GM13977 (cell line): ENCODE measurements around the gene SLC7A7.

ENCODE experiments used
- DNase-seq: peaks from one replicate; pipeline ENCODE4 v3.0.0; 2012; ENCODE audit warnings: low spot score
- in situ Hi-C: fragments of 300-500 bp; cut with MboI; formaldehyde crosslinking; loops from one replicate; pipeline ENCODE4 v1.12.0; 2022; ENCODE audit warnings: low sequenced_read_pairs, low pct_unique_long_range_greater_than_20kb, mixed read lengths, inconsistent platforms; ENCODE audit not compliant: unreplicated experiment
- TF ChIP-seq, protein P1 (sequence below): IDR thresholded peaks from 2 replicates; pipeline ENCODE4 v1.5.1; 2012; ENCODE audit warnings: mild to moderate bottlenecking, control low read depth; ENCODE audit not compliant: insufficient read depth; ENCODE audit errors: extremely low read depth, missing control alignments

The SLC7A7 gene

GRCh38 chr14:22803687-22803974 lies 11.6 kb downstream of the SLC7A7 start:
- TF ChIP-seq, protein P1, sequence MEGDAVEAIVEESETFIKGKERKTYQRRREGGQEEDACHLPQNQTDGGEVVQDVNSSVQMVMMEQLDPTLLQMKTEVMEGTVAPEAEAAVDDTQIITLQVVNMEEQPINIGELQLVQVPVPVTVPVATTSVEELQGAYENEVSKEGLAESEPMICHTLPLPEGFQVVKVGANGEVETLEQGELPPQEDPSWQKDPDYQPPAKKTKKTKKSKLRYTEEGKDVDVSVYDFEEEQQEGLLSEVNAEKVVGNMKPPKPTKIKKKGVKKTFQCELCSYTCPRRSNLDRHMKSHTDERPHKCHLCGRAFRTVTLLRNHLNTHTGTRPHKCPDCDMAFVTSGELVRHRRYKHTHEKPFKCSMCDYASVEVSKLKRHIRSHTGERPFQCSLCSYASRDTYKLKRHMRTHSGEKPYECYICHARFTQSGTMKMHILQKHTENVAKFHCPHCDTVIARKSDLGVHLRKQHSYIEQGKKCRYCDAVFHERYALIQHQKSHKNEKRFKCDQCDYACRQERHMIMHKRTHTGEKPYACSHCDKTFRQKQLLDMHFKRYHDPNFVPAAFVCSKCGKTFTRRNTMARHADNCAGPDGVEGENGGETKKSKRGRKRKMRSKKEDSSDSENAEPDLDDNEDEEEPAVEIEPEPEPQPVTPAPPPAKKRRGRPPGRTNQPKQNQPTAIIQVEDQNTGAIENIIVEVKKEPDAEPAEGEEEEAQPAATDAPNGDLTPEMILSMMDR, result no peak
- DNase-seq, result peak; percentile 29
- in situ Hi-C loops, result no loop called here

DNA sequence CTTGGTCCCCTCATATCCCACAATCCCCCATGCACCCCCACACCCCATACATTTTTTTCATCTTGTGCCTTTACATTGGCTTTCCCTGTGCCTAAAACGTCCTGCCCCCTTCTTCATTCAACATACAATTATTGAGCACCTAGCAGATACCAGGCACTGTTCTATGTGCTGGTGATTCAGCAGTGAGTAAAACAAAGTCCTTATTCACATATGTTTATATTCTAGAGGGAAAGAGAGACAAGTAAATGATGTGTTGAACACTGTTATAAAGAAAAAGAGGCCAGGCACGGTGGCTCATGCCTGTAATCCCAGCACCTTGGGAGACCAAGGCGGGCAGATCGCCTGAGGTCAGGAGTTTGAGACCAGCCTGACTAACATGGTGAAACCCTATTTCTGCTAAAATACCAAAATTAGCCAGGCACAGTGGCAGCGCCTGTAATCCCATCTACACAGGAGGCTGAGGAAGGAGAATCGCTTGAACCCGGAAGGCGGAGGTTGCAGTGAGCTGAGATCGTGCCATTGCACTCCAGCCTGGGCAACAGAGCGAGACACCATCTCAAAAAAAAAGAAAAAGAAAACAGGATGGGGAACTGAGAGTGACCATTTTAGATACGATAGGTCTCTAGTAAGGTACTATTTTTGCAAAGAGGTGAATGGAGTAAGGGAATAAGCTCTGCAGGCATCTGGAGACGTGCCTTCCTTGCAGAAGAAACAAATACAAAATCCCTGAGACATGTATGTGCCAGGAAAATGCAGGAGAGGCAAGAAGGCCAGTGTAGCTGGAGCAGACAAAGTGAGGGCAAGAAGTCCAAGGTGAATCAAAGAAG lies 12.2 kb downstream of the SLC7A7 start:
- TF ChIP-seq, protein P1, result no peak
- peak; percentile 24 for DNase-seq
- in situ Hi-C loops, result no loop called here

DNA sequence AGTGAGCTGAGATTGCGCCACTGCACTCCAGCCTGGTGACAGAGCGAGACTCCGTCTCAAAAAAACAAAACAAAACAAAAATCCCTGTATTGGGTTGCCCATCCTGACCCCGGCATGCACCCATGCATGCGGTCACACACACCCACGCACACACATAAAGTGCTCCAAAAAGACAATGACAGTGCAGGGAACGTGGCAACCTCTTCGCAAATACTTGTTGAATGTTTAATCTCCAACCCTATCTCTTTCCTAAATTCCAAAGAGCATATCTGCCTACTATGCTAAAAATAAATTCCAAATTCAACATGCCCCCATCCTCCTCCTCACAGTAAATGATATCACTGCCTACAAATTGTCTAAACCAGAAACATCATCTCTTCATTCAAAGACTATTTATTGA lies 13.5 kb downstream of the SLC7A7 start:
- no peak for DNase-seq
- in situ Hi-C loops, result no loop called here
- TF ChIP-seq, protein P1, result no peak

- no peak for DNase-seq
- TF ChIP-seq, protein P1, result no peak
- in situ Hi-C loops, result no loop called here
These were observed 14.9 kb downstream of the SLC7A7 start for GRCh38 chr14:22800346-22800745.

- DNase-seq, result no peak
- in situ Hi-C loops, result no loop called here
- TF ChIP-seq, protein P1, result no peak
These were observed 16.7 kb downstream of the SLC7A7 start for GRCh38 chr14:22798528-22798927.

DNA sequence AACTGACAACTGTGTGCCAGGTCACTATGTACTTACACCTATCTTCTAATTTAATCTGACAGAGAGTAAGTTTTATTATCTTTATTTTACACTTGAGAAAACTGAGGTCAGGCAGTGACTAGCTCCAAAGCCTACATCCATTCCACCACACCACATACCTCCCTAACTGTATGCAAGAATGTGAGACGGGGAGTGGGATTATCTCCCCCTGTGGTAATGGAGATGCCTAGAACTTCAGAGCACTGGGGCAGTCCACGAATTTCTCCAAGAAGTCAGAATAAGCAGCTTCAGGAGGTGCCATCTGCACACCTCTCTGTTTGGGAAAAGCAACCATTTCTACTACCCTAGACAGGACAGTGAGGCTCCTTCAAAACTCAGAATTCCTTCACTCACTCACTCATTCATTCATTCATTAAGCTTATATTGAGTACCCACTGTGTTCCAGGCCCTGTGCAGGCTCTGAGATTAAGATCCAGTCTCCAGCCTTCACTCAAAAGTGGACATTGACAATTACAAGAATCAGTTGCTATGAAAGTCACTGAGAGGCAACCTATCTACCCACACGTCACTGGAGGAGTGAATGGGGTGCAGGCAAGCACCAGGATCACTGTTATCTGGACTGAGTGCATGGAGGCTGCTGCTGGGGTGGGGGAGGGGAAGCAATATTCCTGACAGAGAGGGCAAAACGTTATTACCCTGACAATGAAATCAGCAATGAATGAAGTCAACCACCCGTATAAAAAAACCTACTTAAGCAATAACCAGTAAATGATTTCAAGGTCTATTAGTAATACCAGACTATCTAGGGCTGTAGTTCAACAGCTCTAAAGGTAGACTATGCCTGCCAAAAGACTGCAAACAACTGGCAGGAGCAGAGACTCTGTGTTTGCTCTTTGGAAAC lies 18.0 kb downstream of the SLC7A7 start:
- no peak for DNase-seq
- in situ Hi-C loops, result no loop called here
- TF ChIP-seq, protein P1, result no peak
